Measurements from ENCODE around the gene IGFBP1. TPM values are rescaled to one million over a fixed set of nuclear protein-coding genes. Genes with fewer than 3 reads are reported as not detected.

IGFBP1 gene
- total RNA-seq, 1 donor from 2014 or later: not detected

DNA sequence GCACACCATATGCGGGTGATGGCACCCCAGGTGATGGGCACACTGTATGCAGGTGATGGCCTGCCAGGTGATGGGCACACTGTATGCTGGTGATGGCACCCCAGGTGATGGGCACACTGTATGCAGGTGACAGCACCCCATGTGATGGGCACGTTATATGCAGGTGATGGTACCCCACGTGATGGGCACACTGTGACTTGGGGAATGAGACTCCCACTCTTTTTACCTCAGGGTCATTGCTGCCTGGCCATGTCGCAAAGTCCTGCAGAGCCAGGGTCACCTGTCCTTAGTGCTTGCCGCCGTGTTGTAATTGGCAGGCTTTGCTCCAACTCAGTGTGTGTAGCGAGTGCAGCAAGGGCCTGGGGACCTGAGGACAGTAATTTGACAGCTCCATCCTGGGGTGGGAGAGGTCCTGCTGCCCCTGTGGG is 7.8 kb upstream of the IGFBP1 start:
- no peak for DNase-seq (ENCODE audit: low read depth)

DNA sequence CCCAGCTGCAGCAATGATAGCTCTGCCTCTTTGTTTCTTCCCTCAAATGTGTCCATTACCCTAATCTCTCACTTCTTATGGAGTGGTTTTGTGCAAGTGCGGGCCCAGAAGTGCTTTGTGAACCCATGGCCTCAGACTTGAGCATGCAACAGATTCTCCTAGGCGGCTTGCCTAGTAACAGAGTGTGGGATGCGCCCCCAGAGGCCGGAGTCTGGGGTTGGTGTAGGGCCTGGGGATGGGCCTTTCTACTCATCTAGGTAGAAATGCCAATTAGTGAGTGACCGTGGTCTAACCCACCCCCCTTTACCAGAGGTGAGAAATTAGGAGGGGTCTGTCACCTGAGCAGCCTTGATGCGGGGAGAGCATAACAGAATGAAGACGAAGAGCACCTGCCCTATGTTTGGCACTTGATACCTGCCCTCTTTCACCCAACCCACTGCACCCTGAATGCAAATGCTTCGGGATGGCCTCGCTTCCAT is 7.0 kb upstream of the IGFBP1 start:
- DNase-seq (ENCODE audit: low read depth): no peak

DNA sequence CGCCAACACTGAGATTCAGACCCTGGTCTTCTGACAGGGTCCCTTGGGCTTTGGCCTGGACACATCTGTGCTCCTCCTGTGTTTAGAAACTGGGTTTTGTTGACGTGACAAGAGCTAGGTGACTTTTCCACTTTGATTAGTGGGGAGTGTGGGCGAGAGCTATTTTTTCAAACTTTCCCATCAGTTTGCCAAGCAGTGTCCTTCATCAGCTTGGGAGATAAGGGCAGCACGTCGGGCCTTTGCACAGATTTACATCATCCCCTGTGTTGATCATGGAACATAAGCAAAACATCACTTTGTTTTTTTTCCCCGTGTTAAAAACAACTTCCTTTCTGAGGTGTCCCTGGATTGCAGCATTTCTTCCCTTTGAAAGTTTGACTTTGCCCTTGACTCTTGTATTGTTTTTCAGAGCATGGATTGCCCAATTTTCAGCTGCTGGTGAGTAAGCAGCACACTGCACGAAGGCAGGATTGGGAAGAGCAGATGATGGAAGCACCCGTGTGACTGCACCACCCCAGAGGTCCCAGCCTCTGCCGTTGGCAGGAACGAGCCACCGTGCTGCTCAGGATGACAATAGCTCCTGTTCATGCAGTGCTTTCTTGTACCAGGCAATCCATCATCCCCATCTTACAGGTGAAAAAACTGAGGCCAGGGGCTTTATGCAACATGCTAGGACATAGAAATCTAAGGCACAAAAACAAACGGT is 6.4 kb upstream of the IGFBP1 start:
- DNase-seq (ENCODE audit: low read depth): peak; percentile 76

DNA sequence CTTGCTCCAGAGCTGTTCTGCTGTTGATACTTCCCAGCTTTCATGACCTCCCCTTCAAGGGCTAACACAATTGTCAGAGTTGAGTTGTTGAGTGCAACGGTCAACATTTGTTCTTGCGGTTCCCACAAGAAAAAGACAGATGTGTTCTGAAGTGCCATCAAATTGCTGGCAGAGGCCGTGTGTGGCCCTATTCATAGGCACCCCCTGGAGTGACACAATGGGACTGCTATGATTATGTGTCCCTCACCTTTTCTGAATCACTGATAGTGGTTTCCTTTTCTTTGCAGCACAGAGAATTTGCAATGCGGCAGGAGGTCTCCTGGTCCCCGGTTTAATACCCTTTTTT is 5.8 kb upstream of the IGFBP1 start:
- peak; percentile 54 for DNase-seq (ENCODE audit: low read depth)

DNA sequence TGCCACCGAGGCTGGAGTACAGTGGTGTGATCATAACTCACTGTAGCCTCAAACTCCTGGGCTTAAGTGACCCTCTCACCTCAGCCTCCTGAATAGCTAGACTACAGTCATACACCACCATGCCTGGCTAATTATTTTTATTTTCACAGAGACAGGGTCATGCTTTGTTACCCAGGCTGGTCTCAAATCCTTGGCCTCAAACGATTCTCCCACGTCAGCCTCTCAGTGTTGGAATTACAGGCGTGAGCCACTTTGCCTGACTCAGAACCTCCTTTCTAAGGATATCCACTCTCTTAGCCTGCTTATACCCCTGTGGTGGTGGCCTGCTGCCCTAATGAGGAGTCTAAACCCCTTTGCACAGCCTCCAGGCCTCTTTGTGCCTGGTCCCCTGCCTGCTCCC is 4.2 kb upstream of the IGFBP1 start:
- no peak for DNase-seq (ENCODE audit: low read depth)

DNA sequence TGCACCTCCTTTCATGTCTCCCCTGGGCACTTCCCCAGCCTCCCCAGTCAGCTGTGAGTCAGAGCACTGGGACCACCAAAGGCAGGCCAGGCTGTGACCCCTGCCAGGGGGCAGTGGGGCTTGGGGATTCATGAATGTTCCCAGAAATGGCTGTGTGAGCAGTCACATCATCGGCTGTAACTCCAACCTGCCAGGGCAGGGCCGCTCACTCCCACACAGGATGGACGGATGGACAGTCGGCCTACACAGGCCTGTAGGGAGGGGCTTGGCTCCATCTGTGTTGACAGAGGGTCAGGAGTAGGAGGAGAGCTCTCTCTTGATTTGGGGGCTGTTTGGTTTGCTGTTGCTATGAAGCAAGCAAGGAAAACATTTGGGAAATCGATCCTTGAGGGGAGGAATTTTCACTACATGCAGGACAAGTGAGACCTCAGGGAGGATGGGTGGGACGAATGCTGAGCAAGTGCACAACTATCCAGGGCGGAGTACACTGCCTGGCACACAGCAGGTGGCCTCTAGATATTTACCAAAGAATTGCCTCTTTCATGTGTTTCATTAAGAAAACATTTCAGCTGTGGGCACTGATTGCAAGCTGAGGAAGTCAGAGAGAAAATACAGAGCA is 2.9 kb upstream of the IGFBP1 start:
- DNase-seq (ENCODE audit: low read depth): peak; percentile 77

GRCh38 chr7:45886931-45887667 is 1.2 kb upstream of the IGFBP1 start:
- no peak for DNase-seq (ENCODE audit: low read depth)

DNA sequence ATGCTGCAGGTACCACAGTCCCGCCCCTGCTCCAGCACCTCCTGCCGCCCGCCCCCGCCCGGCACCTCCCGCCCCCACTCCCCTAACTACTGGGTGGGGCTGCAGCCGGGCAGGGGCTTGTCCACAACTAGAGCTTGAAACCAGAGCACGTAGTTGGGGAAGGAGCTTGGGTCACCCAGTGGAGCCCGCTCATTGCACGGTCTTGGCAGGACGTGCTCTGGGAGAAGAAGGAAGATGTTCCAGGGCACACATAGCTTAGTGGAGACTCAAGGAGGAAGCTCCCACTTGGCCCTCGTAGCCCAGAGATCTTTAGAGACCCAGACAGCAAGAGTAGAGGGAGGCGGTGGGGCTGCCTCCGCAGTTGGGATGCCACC is 692 bp downstream of the IGFBP1 start:
- no peak for DNase-seq (ENCODE audit: low read depth)

GRCh38 chr7:45889367-45890067 is 1.2 kb downstream of the IGFBP1 start:
- DNase-seq (ENCODE audit: low read depth): no peak

DNA sequence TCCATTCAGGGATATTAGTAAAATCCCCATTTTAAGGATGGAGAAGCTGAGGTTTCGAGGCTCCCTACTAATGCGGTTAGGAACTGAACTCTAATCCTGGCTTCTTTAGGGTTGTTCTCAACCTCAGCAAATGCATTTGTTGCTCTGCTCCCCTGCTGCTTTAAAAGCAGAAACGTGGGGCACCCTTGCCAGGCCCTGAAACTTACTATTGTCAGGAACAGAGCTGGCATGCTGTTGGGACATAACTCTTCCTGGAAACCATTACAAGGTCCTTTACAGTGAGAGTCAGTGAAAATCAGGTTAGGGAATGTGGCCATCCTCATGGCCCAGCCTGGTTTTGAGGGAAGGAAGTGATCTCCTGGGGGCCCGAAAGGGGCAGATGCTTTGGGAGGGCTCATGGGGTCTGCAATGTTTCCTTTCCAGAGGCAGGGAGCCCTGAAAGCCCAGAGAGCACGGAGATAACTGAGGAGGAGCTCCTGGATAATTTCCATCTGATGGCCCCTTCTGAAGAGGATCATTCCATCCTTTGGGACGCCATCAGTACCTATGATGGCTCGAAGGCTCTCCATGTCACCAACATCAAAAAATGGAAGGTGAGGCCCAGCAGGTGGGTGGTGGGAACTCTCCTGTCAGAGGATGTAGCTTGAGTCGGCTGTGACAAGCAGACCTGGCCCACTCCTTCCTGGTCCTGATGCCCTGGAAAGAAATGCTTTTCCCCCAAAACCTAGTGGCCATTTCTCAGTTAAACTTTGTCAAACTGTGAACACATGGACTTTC is 2.0 kb downstream of the IGFBP1 start:
- no peak for DNase-seq (ENCODE audit: low read depth)

DNA sequence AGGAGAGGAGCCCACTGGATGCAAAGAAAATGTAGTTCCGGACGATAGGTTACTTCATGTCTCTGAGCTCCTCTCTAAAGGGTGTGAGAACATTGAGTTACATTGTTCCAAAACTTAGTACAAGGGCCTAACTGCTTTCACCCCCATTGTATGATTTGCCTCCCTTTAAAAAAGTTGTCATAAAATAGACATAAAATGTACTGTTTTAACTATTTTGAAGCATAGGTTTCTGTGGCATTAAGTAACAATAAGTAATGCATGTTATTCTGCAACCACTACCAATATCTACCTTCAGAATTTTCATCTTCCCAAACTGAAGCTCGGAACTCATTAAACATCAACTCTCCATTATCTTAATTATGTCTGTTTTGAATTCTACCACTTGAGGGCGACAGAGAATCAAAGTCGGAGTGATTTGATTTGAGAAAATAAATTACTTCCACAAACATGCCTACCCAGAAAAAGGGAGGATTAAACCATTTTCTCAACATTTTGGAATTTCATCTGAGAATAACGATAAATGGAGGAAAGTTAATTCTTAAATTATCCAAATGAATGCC is 2.7 kb downstream of the IGFBP1 start:
- DNase-seq (ENCODE audit: low read depth): peak; percentile 82

DNA sequence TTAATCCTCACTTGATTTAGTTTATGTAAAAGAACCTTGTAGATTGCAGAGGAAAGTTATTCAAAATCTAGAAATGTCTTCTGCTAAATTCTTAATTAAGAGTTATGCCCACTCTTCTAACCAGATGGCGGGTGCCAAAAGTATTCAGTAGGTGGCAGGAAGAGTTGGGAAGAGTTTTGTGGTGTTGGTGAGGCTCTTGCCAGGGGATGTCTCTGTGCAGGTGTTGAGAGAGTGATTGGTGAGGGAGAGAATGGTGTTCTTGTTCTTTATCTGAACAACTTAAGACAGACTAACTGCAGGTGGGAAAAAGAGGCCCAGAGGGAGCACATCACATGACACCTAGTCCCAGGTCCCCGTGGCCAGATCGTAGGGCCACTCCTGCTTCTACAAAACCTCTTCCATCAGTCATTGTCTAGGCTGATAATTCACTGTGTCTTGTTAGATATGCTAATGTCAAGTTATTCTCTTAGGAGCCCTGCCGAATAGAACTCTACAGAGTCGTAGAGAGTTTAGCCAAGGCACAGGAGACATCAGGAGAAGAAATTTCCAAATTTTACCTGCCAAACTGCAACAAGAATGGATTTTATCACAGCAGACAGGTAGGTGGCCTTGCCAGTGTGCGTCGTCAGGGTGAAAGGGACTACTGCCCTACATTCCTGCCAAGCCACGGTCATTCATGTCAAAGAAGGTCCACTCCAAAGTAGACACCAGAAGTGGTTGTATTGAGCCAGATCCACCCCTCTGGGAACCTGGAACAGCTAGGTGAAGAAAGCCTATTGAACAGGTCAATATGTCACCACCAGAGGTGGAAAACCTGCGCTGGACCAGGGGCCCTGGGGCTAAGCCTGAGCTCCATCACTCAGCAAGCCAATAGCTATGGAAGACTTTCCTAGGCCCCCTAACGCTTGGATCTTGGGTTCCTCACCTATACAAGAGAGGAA is 3.4 kb downstream of the IGFBP1 start:
- DNase-seq (ENCODE audit: low read depth): no peak

GRCh38 chr7:45892407-45893035 is 4.2 kb downstream of the IGFBP1 start:
- DNase-seq (ENCODE audit: low read depth): peak; percentile 16

DNA sequence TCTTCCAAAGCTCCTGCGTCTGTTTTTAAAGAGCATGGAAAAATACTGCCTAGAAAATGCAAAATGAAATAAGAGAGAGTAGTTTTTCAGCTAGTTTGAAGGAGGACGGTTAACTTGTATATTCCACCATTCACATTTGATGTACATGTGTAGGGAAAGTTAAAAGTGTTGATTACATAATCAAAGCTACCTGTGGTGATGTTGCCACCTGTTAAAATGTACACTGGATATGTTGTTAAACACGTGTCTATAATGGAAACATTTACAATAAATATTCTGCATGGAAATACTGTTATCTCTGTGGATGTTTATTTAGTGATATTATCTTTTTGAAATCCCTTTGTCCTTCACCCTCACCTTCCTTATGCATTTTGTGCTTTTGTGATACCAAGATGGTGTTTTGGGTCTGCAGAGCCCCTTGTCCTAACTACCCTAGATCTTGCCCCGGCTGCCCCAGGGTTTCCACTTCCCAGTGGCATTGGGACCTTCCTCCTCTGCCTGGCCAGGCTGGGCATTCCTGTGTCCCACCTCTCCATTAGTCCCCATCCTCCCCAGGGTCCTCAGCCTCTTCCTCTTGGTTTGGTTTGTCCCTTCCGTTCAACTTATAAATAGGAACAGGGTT is 5.2 kb downstream of the IGFBP1 start:
- DNase-seq (ENCODE audit: low read depth): no peak

- DNase-seq (ENCODE audit: low read depth): peak; percentile 18
Measured at GRCh38 chr7:45893996-45894664, 5.8 kb downstream of the IGFBP1 start.

GRCh38 chr7:45894665-45895062 is 6.4 kb downstream of the IGFBP1 start:
- DNase-seq (ENCODE audit: low read depth): no peak

- DNase-seq (ENCODE audit: low read depth): peak; percentile 98
Measured at GRCh38 chr7:45897042-45897690, 8.9 kb downstream of the IGFBP1 start.

Data from myocyte (in vitro differentiated cells).